Heart left ventricle (tissue), 13 donors: ENCODE results near the gene NOL7.

ENCODE experiments used
- POLR2A ChIP-seq, 2 donors: fragments of 450-650 bp; IDR thresholded peaks; one replicate each; pipeline ENCODE4 v1.6.1; 2017; ENCODE audit warnings: antibody characterized with exemption in 2 of 2, mild to moderate bottlenecking in 2 of 2, moderate library complexity in 2 of 2
- TF ChIP-seq, protein P1 (sequence below), 12 donors: fragments of 200-600 bp; sonication (generic) in 4 of 12; IDR thresholded peaks; one replicate each; pipeline versions ENCODE4 v1.5.0 to v1.8.0; 2018 to 2022; ENCODE audit warnings: antibody characterized with exemption in 12 of 12, mild to moderate bottlenecking in 5 of 12
- donor health status: ischemic (EF 13 %, LVEDD 7.1; RV severe dilation, severe dysfunction).
- donor health status: DM: no; HTN: yes; CAD: no.
- donor health status: DM: no; HTN: no; CAD: no.
- donor health status: ischemic (EF 25% LVEDD 6.9; RV normal size, moderate dysfunction).
- donor health status: ischemic (EF 25% LVEDD 5.7; RV mildly dilated, moderate dysfunction).
- donor health status: ischemic (EF 35%, LVEDD 5.7; RV mildly dilated, moderate dysfunction).
- donor health status: nonischemic (EF 11% LVEDD 7.7; RV severe dilation, severe dysfunction).
- donor health status: DM: yes; HTN: yes; CAD: no.
- donor health status: PGD.
- donor health status: ischemic (EF 29% LVEDD 5.4; RV normal size, mild dysfunction).
- donor health status: nonischemic (EF 23%, LVEDD 6.1; RV moderate dilation, normal function).

DNA sequence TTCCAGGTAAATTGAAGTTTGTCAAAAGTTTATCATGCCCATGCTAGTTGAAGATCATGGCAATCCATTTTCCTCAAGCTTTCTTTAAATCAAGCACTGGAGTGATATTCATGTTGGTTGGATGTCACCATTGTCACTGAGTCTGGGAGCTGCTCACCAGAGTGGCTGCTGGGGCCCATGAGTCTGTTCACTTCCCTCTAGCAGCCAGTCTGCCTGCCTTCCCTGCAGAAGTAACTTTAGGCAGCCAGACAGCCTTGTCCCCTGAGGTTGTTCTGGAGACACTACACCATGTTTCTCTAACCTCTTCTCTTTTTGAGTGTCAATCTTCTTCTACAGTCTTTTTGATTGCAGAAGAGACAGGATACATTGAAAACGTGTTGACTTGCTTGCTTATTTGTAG is 35.2 kb upstream of the NOL7 start:
- TF ChIP-seq, protein P1, sequence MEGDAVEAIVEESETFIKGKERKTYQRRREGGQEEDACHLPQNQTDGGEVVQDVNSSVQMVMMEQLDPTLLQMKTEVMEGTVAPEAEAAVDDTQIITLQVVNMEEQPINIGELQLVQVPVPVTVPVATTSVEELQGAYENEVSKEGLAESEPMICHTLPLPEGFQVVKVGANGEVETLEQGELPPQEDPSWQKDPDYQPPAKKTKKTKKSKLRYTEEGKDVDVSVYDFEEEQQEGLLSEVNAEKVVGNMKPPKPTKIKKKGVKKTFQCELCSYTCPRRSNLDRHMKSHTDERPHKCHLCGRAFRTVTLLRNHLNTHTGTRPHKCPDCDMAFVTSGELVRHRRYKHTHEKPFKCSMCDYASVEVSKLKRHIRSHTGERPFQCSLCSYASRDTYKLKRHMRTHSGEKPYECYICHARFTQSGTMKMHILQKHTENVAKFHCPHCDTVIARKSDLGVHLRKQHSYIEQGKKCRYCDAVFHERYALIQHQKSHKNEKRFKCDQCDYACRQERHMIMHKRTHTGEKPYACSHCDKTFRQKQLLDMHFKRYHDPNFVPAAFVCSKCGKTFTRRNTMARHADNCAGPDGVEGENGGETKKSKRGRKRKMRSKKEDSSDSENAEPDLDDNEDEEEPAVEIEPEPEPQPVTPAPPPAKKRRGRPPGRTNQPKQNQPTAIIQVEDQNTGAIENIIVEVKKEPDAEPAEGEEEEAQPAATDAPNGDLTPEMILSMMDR (IDR thresholded peaks at IDR 0.05) = no peak
- TF ChIP-seq POLR2A (IDR thresholded peaks at IDR 0.05) = no peak
